SW 1271 (cell line): ENCODE data around the gene PRICKLE4.

Experiments
- DNase-seq, 2 experiments: peaks; one replicate each; lab custom pipeline; 2025; lab: John Stamatoyannopoulos, UW

PRICKLE4 gene

DNA sequence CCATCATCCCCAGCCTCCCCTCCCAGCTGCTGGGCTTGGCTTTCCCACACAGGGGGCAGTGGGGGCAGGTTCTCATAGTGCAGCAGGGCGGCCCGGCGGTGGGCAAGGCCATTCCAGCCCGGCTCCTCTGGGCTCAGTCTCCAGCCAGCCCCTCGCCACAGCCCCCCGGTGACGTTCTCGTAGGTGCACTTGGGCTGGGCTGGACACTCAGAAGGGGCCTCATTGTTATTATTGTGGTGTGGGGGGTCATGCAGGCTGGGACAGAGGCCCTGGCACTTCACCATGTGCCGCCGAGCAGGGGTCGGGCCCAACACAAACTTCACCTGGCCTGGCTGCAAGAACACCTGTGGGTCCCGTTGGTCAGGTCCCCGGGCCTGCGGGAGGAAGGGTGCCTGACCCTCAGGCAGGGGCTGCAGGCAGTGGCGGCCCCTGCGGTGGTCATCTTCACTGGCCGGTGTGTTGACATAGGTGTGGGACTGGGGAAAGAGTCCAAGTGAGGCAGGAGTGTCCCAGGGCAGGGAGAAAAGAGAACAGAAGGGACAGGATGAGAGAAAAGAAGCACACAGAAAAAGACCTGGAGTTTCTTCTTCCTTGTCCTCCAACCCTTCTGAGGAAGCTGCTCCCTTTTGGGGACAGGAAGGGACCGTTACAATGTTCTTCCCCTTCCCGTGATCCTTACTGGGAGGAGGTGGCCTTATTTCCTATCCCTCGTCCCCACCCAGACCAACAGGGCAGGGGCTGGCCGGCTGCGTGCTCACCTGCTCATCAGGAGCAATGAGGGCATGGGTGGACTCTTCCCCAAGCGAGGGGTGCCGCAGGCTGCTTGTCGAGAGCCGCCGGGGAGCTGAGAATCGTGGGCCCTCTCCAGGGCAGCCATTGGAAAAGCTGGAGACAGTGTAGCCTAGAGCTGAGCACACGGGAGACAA, 9.3 kb upstream of the PRICKLE4 start:
- no peak for DNase-seq

- no peak for DNase-seq
These were observed 5.7 kb upstream of the PRICKLE4 start for GRCh38 chr6:41774841-41775240.

DNA sequence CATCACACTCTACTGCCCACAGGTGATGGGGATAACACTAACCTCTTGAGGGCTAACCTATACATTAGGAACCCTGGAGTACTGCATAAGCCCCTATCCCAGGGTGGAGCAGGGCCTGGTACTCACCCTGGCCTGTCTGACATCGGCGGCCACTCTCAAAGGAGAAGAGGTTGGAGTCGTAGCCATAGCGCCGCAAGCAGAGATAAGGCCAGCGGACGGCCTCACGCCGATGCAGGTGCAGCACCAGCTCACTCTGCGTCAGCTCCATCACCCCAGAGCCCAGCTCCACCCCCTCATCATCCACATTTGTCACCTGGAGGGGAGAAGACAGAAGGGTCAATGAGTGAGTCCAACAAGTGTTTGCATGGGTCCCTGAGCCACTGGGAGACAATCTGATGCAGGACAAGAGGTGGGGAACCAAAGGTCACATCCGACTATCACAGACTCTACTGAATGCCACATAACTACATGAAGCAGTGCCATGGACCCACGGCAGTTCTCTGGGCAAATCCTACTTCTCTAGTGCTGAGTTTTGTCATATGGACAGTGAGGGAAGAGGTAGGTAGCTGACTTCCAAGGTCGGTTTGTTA, 5.2 kb upstream of the PRICKLE4 start:
- no peak for DNase-seq

- no peak for DNase-seq
These were observed 2.9 kb upstream of the PRICKLE4 start for GRCh38 chr6:41777551-41778285.

DNA sequence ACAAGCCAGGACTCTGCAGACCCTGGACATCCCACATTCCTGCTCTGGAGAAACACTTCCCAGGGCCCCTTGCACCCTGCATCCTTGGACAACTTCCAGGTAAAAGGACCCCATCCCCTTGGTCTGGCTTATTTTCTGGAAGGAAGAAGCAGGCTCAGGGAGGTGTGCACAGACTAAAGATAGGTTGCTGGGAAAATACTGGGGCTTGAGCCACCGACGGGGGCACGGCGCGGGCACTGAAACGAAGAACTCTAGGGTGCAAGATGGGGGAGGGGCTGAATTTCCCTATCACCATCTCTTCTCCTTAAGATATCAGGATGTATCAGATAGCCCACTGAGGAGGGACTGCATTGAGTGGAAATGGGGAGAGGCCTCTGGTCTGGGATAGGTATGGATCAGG, 1.7 kb upstream of the PRICKLE4 start:
- DNase-seq: no peak

GRCh38 chr6:41779336-41779735, 1.2 kb upstream of the PRICKLE4 start:
- DNase-seq: no peak

DNA sequence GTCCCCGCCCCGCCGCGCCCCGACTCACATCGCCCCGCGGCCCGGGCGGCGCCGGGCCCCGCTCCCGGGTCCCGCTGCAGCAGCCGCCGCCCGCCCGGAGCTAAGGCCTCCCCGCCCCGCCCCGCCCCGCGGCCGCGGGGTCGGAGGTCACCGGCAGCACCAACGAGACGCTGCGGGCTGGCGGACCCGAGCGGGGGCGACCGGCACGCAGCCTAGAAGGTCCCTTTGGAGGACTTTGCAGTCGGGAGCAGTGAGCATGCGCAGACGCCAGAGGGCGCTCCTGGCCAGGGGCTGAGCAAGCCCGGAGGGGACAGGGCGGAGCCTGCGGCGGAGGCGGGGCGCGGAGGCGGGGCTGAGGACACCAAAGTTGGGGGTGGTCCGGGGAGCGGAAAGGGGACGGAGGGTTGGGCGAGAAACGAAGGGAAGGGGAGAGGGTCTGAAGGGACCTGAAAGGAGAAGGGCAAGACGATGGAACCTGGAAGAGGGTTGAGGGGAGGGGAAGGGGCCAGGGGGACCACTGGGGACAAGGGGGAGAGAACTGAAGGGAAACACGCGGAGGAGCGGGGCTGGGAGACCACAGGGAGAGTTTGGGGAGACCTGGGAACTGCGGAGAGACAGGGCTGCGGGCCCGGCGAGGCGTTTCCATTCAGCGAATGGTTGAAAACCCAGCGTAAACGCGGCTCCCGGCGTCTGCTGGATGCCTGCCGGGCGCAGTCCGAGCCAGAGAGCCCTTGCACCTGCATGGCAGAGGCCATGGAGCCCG, 613 bp upstream of the PRICKLE4 start, which contains the start of gene FRS3:
Gene FRS3, minus strand, starts transcription at position 113 of the 763 bp plus-strand sequence. CDS start 2,913 bp downstream, outside the sequence.
- peak; percentile 80 to 94 for DNase-seq

- no peak for DNase-seq
These were observed 766 bp downstream of the PRICKLE4 start for GRCh38 chr6:41781366-41781730.

- DNase-seq: no peak
These were observed 2.7 kb downstream of the PRICKLE4 start for GRCh38 chr6:41783106-41783780.

DNA sequence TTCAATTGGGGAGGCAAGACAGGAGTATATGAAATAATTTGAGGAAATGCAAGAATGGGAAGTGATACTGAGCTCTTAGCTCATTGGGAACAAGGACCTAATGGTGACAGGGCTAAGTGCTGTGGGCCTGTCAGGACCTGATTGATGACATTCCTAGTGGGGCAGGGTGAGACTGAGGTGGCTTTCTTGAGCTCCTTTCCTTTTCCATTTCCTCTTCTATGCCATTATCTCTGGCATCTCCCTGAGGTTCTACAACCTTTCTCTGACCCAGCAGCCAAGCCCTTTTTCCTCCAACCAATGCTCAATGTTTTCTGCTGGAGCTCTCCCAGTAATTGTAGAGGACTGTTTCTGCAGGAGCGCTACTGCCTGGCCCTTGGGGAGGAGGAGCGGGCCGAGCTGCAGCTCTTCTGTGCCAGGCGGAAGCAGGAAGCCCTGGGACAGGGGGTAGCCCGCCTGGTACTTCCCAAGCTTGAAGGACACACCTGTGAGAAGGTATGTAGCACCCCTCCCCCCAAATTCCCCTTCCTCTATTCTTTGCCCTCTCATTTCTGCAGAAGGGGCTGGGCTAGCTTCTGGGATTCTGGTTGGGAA, 4.1 kb downstream of the PRICKLE4 start:
- DNase-seq: no peak

- no peak for DNase-seq
These were observed 4.7 kb downstream of the PRICKLE4 start for GRCh38 chr6:41785254-41785653.

DNA sequence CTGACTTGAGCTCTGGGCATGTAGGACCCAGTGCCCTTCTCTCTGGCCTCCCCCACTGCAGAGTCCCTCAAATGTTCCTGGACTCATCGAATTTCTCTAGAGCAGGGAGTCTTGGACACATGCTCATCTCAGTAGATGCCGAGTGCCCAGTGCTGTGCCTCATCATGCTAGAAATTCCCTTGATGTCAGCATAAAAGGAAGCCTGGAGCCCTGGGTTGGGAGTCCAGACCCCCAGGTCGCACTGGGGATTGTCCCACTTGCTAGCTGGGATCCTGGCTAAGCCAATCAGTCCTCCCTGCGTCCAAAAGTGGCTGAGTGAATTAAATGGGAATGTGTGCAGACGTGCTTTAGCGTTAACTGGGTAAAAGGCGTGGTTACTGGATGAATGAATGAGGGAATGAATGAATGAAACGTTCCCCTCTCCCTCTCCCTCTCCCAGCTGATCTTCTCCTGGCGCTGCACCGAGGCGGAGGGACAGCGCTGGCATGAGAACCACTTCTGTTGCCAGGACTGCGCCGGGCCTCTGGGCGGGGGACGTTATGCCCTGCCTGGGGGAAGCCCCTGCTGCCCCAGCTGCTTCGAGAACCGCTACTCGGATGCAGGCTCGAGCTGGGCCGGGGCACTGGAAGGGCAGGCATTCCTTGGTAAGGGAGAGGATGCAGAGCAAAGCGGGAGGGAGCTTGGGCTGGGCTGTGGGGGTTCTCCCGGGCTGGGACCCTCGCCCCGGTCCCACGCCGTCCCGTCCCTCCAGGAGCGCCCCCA, 5.3 kb downstream of the PRICKLE4 start:
- no peak for DNase-seq

DNA sequence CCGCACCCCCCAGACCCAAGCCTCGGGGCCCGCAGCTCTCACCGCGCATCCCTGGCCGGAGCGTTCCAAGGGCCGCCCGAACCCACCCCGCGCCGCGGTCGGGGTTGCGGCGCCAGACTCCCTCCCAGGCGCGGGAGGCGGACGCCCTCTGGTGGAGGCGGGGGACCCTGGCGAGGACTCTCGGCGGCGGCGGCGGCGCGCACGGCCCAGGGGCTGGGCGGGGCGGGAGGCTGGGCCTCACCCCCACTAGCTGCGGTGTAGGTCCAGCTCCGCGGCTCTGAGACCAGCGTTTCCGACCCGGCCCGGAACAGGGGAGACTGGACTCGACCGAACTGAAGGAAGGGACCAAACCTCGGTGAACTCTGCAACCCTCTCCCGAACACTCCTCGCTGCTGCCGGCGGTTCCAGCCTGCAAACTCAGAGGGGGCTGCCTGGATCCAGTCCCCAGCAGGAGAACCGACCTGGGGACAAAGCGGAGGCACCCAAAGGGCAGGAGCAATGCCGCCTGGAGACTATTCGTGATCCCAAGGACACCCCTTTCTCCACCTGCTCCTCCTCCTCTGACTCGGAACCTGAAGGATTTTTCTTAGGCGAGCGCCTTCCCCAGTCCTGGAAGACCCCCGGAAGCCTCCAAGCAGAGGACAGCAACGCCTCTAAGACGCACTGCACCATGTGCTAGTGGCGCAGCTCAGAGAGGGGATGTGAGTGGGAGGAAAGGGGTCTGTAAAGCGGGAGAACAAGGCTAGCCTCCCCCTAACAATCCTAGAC, 6.1 kb downstream of the PRICKLE4 start:
- peak; percentile 21 to 61 for DNase-seq

- peak; percentile 56 to 93 for DNase-seq
These were observed 6.8 kb downstream of the PRICKLE4 start, which contains the start of gene TOMM6 for GRCh38 chr6:41787219-41787917. TSS of gene TOMM6 (plus strand) at chr6:41787694. CDS start at chr6:41787698, 4 bp downstream.

- DNase-seq: no peak
These were observed 8.8 kb downstream of the PRICKLE4 start for GRCh38 chr6:41789390-41789724.

DNA sequence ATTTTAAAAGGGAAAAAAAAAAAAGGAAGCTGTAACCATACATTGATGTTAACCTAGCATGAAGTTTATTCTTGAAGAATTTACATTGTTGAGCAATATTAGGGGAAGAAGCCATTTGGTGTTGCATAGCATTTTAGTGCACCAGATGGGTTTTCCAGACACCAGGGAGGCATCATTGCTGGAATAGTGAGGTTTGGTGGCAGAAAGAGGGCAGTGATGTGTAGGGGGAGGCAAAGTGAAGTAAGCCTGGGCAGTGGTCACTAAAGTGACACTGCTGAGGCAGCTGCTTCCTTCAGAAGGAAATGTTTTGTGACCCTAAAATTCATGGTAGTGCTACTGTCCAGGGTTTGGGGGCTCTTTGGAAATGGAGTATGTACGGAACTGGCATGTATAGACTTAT, 9.5 kb downstream of the PRICKLE4 start:
- no peak for DNase-seq

DNA sequence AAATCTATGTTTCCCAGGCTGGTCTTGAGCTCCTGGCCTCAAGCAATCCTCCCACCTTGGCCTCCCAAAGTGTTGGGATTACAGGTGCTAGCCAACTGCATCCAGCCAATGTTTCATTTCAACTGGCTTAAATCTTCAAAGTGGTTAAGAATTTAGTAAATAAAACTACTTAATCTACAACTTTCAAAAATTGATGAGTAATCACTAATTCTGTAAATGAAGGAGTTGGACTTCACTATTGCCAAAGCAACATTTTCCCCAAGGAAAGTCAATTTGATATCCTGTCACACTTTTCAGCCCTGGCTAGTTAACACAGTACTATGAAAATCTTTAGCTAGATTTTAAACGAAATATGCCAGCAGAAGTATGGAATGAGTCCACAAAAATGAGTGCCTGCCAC, 10.7 kb downstream of the PRICKLE4 start:
- DNase-seq: no peak

GRCh38 chr6:41791984-41792383, 11.4 kb downstream of the PRICKLE4 start:
- no peak for DNase-seq

GRCh38 chr6:41796474-41796873, 15.9 kb downstream of the PRICKLE4 start:
- DNase-seq: no peak
